ENCODE data around the gene CASQ2.

The CASQ2 gene

DNA sequence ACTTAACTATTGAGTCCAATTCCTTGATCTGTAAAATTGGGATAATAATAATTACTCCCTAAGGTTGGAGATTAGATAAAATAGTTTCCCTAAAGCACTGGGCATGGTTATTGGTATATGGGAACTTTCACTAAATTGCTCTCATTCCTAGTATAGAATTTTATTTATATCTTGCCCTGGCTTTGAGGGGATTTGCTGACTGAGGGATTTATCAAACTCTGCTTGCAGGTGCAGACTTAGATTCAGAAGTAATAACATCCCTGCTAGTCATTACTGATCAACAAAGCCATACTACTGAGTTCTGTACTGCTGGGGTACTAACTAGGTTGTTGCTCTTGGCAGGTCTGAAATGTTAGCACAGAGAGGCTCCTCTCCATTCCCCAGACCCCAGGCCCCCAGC, 41.9 kb downstream of the CASQ2 start:
- DNase-seq, result no peak

- no peak for DNase-seq
These were observed 42.4 kb downstream of the CASQ2 start for GRCh38 chr1:115726161-115726560.

- no peak for DNase-seq
These were observed 42.9 kb downstream of the CASQ2 start for GRCh38 chr1:115725600-115725999.

DNA sequence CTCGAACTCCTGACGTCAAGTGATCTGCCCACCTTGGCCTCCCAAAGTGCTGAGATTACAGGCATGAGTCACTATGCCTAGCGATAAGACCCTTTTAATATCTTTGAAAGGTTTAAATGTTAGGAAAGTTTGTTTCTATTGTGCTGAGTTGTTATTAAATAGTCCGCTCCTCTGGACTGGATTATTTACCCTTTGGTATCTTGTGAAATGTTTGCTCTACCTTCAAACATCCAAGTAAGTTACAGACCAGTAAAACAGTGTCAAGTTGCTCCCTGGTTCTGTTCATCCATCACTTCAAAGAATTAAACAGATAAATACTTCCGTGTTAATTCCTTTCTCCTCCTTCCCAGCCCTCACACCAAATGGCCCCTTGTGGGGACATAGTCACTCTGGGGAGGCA, 44.8 kb downstream of the CASQ2 start:
- DNase-seq, result no peak

DNA sequence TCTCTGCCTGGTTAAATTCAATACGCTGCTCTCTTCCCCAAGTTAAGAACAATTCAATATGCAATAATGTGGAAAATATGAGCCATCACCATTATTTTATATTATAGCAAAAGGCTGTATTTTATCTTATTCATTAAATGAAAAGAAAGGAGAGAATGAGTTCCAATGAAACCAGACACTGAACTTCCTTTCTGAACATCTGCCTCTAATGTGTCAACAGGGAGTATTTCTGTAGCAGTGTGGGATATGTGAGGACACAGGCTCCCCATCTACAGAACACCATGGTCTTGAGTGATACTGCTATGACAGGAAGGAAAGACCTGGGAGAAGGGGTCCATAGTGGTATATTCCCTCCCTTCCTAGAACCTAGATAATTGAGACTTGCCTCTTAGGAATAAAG, 46.3 kb downstream of the CASQ2 start:
- no peak for DNase-seq

DNA sequence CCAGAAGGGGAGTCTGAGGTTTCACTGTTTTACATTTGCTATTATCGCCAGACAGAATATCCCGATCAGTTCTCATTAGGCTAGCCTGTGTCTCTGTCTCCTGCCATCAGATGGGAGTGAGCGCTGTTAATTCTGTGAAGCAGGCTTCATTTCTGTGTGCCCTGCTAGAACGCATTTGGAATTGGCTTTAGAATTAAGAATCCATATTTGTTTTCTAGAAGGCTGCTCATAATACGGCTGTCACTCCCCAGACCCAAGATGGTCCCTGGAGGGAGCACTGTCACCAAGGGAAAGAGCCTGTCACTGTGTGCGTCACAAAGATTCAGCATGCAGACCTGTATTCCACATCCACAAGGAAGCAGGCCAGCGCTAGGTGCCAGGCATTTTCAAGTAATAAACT, 49.2 kb downstream of the CASQ2 start:
- no peak for DNase-seq

DNA sequence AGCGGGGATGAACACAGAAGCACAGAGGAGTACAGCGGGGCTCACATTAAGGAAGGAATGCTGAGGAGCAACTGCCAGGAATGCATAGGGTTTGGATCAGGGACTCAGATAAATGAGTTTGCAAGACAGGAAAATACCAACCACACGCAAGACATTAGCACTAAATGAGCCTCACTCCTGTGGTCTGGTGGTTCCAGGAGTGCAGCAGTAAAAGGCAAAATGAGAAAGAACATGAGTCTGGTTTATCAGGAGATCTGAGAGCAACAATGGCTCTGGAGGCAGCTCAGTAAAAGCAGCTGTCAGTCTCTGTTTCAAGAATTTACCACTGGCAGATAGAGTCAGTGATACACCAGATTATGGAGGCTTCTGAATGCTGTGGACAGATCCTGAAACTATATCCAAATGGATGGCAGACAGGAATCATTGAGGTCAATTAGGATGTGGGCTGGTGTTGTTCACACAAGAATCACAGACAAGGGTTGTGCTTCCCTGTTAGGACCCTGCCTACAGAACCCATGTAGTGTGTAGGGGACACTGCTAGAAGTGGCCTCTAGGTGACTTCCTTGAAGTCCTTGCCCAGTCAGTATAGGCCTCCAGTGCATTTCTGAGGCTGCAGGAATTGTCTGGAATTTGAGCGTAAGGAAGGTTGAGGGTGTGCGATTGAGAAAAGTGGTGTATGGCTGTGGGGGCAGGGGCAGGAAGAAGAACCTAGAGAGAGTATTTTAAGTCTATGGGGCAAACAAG, 50.3 kb downstream of the CASQ2 start:
- no peak for DNase-seq

GRCh38 chr1:115717541-115717940, 51.0 kb downstream of the CASQ2 start:
- DNase-seq, result peak; percentile 44

GRCh38 chr1:115714572-115715141, 53.9 kb downstream of the CASQ2 start:
- no peak for DNase-seq

GRCh38 chr1:115713906-115714305, 54.6 kb downstream of the CASQ2 start:
- no peak for DNase-seq

DNA sequence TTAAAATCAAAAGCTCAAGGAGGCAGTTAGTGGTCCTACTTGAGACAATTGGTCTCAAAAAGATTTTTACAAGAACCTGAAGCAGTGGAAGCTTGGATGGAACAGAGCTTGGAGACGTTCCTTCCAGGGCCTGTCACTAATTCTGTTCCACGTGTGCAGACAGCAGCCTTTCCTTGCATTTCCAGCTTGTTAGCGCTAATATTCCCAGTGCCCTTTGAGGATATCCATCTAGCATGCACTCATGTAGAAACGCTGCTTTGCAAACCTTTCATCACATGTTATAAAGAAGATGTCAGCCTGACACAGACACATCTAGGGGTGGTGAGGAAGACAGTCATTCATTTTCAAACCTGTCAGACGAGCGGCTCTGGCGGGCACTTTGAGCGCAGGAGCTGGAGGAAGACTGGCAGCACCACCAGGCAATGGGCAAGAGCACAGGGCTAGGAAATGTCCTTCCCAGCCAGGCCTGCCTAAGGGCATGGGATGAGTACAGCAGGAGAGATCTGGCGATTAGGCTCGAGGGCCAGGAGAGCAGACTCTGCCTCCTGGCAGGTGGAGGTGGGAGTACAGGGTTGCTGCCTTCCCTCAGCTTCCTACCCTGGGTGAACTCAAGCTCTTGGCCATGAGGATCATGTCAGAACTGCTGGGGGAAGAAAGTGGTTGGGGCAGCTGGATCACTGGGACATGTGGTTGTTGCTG, 55.5 kb downstream of the CASQ2 start:
- no peak for DNase-seq

- no peak for DNase-seq
These were observed 57.5 kb downstream of the CASQ2 start for GRCh38 chr1:115710859-115711624.

DNA sequence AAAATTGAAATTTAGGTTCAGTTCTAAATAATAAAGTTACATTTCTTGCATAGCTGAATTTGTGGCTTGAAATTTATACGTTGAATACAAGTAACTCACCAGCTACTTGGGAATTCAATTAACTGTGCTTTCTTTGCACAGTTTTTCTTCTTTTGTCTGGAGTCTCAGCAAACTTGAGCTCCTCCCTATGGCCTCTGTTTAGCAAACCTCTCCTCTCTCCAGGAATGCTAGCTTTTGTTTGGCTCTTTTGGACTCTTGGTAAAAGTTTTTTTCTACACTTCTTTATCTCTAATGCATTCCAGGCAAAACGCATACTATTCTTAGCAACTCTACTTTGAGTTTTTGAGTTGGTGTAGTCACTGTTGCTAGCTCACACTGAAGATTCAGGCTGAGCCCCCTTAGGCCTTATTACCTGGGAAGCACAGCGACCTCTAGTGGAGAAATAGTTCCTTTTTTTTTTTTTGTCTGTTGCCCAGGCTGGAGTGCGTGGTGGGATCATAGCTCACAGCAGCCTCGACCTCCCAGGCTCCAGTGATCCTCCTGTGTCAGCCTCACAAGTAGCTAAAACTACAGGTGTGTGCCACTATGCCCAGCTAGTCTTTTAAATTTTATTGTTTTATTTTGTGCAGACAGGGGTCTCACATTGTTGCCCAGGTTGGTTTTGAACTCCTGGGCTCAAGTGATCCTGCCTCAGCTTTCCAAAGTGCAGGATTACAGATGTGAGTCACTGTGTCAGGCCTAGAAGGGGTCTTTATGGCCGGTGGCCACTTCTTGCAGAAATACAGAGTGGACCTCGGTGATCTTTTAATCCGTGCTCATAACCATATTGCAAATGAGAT, 61.7 kb downstream of the CASQ2 start:
- peak; percentile 36 for DNase-seq

DNA sequence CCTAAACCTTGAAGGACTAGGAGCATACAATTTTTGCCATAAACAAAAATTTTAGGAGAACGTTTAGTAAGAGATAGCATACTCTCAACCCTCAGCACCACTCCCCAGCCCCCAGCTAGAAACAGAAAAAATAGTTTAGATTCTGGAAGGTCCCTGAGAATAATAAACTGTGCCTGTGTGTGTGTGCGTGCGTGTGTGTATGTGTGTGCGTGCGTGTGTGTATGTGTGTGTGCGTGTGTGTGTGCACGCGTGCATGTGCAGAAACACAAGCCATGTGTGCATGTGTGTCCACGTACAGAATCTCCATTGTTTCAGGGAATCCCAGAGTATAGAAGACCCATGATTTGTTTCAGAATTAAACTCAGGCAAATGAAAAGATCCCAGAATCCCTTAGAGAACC, 62.6 kb downstream of the CASQ2 start:
- no peak for DNase-seq

DNA sequence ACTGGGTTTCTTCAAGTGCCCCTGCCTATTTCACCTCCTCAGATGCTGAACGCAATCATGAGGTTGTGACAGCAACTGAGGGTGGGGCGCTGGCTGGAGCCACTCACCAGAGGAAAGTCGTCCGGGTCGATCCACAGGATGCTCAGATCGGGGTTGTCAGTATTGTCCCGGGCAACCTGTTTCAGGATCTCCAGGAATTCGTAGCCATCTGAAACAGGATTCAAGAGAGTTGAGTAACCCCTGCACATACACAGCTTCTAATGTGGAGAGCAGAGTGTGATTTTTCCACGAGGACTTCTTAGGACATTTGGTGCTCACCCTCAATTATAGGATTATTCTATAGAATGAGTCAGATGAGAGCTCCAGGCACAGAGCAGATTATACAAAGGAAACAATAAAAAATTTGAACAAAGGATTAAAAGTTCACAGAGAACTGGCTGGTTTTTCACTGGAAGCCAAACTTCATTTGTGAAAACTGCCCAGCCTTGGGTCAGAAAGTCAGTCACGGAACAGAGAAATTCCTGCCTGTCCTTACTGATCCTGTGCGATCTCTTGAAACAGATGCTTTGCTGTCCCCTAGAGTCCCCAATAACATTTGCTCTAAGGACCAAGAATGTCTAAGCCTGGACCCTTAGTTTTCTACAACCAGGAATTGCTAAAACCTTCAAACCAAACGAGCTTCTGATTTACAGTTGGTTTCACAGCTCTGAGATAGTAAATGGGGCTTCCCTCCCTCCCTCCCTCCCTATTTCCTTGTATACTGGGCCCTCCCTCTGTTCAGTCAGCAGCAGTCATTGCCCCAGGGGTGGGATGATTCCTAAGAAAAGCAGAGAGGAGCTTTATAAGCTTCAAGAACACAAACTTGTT, 63.2 kb downstream of the CASQ2 start:
- DNase-seq, result no peak

DNA sequence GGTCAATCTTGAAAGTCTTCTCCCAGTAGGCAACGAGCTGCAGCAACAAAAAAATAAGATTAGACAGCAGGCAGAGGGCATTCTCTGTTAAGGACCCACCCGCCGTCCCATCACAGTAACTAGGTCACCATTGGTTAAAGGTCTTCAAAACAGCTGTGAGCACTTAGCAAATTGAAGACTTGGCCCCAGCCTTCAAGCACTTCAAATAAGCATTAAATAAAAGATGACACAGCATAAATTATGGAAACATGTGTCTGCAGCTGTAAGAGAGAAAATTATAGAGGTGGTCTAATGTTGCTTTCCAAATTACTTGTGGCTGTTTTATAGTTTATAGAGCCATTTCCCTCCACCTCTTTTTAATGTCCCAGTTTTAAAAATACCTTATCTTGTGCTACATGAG, 65.6 kb downstream of the CASQ2 start:
- no peak for DNase-seq

DNA sequence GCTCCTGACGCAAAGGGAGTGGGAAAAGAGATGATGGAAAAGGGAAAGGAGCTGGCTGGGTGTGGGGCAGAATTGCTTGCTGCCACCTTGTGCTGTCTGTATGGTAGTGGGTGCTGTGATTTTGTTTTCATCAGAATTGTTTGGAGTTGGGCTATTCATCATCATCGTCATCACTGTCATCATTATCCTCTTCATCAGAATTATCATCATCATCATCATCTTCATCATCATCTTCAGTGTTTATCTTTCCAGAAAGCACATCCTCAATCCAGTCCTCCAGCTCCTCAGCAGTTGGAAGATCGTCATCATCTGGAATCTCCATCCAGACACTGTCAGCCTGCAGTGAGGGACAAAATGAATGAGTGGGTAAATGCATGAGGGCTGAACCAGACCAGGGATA, 67.4 kb downstream of the CASQ2 start:
- DNase-seq, result no peak

DNA sequence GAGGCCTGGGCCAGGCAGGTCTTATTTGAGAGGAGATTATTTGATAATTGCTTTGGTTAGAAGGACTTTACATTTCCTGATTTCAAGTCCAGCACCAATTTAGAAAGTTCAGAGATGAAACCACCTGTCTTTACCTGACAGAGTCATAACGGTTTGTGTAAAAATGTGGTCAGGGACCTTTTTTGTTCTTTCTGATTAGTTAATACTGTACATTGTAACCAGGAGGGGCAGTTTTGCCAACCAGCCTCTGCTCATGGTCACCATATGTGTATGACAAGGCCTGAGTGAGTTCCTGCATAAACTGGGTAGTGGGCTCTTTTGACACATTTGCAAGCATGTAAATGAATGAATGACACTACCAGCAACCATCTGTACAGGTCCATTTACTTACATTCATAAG, 70.9 kb downstream of the CASQ2 start:
- no peak for DNase-seq

- DNase-seq, result no peak
These were observed 73.7 kb downstream of the CASQ2 start for GRCh38 chr1:115694805-115695204.

DNA sequence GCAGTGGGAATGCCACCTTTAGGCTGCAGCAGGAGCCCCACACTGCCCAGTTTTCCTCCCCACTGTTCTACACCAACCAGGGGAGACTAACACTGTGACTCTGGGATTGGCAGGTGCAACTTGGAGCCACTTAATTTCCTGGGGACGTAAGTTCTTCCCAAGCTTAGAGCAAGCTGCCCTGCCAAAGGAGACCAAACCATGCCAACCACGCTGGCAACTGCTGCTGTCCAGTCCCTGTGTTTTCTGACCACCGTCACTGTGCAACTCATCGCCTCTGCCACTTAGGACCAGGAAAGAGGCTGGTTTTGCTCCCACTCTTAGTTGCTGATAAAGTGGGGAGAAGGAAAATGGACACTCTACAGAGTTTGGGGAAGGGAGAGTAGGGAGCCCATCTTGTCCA, 76.3 kb downstream of the CASQ2 start:
- no peak for DNase-seq

DNA sequence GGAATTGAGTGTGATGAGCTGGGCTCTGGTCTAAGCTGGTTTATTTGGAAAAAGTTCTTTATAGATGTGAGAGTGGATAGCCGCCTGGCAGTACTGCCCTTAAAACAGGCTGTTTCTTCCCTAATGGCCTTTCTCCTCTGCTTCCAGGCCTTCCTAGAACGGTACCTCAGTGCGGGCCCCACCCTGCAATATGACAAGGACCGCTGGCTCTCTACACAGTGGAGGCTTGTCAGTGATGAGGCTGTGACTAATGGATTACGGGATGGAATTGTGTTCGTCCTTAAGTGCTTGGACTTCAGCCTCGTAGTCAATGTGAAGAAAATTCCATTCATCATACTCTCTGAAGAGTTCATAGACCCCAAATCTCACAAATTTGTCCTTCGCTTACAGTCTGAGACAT, 77.5 kb downstream of the CASQ2 start:
- DNase-seq, result no peak

- DNase-seq, result no peak
These were observed 80.8 kb downstream of the CASQ2 start for GRCh38 chr1:115687744-115688143.

Measured in NCI-H1694 treated with DMSO at 0.1 percent for 48 hours (cell line).